IPS-18c (cell line): ENCODE measurements around the gene THOC3.
"Not testable (repeated sequence)": the region's sequence is repeated elsewhere in the genome, so short reads cannot be mapped to it uniquely, and the experiment has no call there.

Source experiments
- H3K4me3 ChIP-seq: 2 replicates; pipeline ENCODE4 v1.7.0; 2013; ENCODE audit warnings: low read depth, mild to moderate bottlenecking, low read length, moderate library complexity; ENCODE audit not compliant: insufficient read depth
- H3K9me3 ChIP-seq: one replicate; pipeline ENCODE4 v1.6.1; 2013; ENCODE audit warnings: mild to moderate bottlenecking, low read length, moderate library complexity; ENCODE audit not compliant: control insufficient read depth, insufficient read depth

The THOC3 gene

GRCh38 chr5:175951339-175951969, 16.7 kb downstream of the THOC3 start:
- H3K9me3 ChIP-seq, H3K4me3 ChIP-seq: not testable (repeated sequence)

- not testable (repeated sequence) for H3K4me3 ChIP-seq, H3K9me3 ChIP-seq
Measured at GRCh38 chr5:175948329-175949108, 19.6 kb downstream of the THOC3 start.

GRCh38 chr5:175943253-175943652, 24.9 kb downstream of the THOC3 start:
- not testable (repeated sequence) for H3K4me3 ChIP-seq, H3K9me3 ChIP-seq

GRCh38 chr5:175940632-175941031, 27.5 kb downstream of the THOC3 start:
- not testable (repeated sequence) for H3K9me3 ChIP-seq, H3K4me3 ChIP-seq

- H3K9me3 ChIP-seq, H3K4me3 ChIP-seq: not testable (repeated sequence)
Measured at GRCh38 chr5:175938489-175938888, 29.6 kb downstream of the THOC3 start.

- not testable (repeated sequence) for H3K4me3 ChIP-seq, H3K9me3 ChIP-seq
Measured at GRCh38 chr5:175928752-175929151, 39.4 kb downstream of the THOC3 start.

- H3K4me3 ChIP-seq, H3K9me3 ChIP-seq: not testable (repeated sequence)
Measured at GRCh38 chr5:175925106-175925505, 43.0 kb downstream of the THOC3 start.

GRCh38 chr5:175922192-175922885, 45.8 kb downstream of the THOC3 start:
- Histone ChIP-seq H3K9me3 (no peaks in the 10 kb centered on the region), H3K4me3 (no peak overlapping the region)

GRCh38 chr5:175921061-175921730, 46.9 kb downstream of the THOC3 start:
- Histone ChIP-seq H3K9me3 (no peaks in the 10 kb centered on the region), H3K4me3 (no peak overlapping the region)

- Histone ChIP-seq H3K4me3 (no peak overlapping the region), H3K9me3 (no peaks in the 10 kb centered on the region)
Measured at GRCh38 chr5:175920231-175920811, 47.8 kb downstream of the THOC3 start.

- not testable (repeated sequence) for H3K9me3 ChIP-seq, H3K4me3 ChIP-seq
Measured at GRCh38 chr5:175915066-175916037, 52.8 kb downstream of the THOC3 start.

GRCh38 chr5:175913835-175914672, 54.1 kb downstream of the THOC3 start:
- not testable (repeated sequence) for H3K9me3 ChIP-seq, H3K4me3 ChIP-seq

GRCh38 chr5:175910072-175910471, 58.0 kb downstream of the THOC3 start:
- not testable (repeated sequence) for H3K4me3 ChIP-seq

More at GRCh38 chr5:175910072-175910471, 58.0 kb downstream of the THOC3 start:
- not testable (repeated sequence) for H3K9me3 ChIP-seq
